HG03196 (cell line): ENCODE measurements around the gene TBCA.

Experiments
- ATAC-seq: cut with Tn5 transposase; IDR thresholded peaks from one replicate; pipeline ENCODE4 v1.9.1; 2021; ENCODE audit not compliant: unreplicated experiment

The TBCA gene

DNA sequence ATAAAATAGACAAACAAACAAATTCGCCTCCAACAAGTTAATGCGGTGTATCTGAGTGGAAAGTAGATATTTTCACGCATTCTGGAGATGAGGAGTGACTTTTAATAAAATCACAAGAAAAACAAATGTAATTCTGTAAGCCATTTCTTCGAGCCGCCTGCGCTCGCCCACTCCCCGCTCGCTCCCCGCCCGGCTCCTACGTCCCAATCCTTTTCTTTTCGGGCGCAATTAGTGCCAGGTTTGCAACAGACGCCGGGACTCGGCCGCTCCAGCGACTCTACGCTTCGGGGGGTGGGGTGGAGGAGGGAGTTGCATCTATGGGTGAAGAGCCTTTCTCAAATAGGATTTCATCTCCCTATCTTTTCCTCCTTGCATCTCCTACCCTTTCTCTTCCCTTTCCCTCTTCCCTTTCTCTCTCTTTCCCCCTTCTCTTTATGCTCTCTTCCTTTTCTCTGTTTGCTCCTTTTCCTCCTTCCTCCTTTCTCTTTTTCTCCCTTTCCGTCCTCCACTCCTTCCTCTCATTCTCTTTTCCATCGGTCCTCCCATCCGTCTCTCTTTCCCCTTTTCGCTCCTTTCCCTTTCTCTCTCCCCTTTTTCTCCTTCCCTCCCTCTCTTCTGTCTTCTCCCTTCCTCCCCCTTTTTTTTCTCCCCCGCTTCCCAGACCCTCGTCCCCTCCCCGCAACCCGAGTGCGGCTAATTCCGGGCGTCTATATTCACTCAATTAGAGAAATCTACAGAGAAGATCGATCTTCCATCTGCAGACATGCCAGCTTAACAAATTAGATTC, 131.6 kb downstream of the TBCA start:
- ATAC-seq, result no peak

DNA sequence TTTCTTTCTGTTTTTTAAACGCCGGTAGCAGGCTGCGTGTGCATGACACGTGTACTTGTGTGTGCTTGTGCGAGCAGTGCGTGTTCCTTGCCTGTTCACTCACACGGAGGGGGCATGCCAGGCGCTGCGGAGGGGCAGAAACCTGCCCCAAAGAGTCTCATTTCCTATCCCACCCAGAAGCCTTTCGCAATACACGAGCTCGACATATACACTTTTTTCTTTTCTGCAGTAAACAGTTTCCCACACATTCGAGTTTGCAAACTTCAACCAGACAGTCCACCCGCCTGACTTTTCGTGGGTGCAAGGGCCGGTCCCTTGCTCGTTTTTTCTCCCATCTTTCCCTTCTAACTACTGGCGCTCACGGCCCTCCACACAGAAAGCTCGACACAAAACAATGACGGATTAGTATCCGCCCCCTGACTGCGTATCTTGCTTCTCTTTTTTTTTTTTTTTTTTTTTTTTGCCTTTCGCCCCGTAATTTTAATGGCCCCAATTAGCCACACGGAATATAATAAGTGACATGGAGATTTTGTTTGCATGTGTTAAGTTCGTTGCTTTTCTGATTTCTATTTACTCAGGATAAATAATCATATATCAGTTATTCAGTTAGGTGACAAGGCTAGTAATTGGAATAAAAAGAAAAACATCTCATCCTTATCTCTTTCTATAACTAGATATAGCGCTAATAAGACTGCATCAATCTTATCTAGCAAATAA, 132.3 kb downstream of the TBCA start:
- ATAC-seq, result no peak

DNA sequence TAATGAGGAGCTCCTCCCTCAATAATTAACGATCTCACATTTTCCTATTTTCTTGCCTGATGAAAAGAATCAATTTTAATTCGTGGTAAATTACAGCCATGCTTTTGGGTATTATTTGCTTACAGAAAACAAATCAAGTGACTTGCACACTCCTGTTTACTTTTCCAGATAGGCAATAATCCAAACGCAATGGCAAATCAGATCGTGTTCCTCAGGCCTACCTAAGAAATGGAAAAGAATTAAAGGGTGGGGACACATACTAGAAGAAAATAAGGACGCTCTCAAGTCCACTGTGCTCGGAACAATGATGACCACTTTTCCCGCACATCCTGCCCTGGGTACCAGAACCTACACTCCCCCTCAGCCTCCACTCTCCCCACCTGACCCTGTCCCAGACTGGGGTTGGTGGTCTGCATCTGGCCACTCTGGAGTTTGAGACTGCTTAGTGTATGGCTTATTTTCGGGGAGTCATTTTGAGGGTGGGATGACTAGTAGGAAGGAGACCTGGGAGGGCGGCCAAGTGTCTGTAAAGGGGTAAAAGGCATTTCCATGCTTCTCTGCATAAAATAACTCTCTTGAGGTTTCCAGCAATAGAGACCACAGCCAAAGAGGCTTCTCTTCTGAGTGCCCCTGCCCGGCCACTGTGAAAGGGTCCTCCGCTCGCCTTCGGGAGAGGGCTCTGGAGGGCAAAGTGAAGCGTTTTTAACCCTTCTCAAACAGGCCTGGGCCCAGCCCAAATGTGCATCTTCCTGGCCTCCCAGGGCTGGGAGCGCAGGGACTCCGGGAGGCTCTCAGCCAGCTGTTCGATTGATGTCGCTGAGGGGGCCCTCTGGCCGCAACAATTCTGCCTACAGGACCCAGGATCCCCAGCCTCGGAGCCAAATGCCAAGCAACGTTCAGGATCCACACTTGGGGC, 133.1 kb downstream of the TBCA start:
- no peak for ATAC-seq

DNA sequence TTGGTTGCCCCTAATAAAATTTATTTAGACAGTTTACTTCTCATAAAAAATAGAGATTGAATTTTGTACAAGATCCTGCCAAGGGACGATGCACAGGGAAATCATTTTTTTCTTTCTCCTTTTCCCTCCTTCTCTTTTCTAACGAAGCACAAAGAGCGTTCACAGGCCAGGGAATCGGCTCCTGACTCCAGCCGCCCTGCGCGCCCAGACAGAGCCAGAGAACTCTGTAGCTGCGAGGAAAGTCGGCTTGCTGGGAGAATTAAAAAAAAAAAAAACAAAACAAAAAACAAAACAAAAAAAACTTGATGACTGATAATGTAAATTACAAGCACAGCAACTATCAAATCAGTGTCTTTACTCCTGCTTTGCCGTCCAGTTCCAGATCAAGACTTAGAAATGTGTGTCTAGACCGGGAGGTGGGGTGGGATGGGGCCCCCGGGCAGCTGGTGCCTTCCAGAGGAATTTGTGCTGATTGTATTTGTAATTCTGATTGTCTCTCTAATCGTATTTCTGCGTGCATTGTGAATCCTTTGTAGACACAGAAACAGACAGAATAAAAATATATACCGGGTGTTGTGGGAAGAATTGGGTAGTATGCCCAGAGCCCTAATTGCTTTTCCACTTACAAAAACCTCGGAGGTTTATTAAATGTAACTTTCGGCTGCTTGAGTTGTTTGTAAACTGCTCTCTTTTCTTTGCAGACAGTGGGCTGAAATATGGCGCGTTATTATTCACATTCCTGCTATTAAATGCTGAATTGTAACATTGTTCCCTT, 134.0 kb downstream of the TBCA start:
- ATAC-seq, result no peak

DNA sequence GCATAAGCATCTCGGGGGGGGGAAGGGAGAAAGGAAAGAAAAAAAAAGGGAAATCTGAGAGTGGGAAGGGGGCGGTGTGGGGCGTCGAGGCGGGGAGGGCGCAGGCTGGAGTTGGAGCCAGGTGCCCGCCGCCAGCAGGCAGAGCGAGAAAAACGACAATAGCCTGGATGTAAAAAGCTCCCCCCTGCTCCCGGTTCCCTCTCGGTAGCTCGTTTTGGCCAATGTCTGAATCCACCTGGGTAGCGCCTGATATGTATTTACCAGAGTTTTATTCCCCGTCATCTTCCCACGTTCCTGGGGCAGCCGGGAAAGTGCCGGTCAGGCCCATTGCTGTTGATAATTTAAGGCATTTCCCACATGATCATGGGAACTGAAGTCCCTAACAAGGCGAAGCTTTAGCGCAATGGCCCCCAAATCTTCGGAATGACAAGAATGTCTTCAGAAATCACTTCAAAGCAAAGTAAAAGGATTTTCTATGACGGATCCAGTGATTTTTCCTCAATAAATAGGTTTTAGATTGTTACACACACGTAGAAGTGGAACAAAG, 134.7 kb downstream of the TBCA start:
- ATAC-seq, result no peak
